ENCODE results near the gene PATL2.

The PATL2 gene

DNA sequence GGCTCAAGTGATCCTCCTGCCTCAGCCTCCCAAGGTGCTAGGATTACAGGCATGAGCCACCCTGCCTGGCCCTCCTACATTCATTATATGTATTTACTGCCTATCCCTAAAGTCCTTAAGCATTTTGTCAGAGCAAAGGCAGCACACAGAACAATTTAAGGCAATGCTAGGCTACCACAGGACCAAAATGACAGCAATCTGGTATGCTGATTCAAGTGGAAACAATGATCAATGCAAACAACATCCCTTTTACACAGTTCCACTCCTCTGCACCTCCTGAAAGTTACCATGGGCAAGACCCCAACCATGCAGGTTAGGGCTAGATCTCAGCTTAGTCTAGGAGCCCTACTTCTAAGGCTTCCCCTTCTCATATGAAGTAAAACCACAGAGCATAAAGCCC lies 87.9 kb downstream of the PATL2 start:
- peaks cover 47% of the 10 kb centered on the region; the same call in 1 of the 2 replicates for H3K36me3 ChIP-seq (ENCODE audit: insufficient read depth, low read length)
- H3K9me3 ChIP-seq (ENCODE audit: insufficient read depth, low read length, severe bottlenecking): no peaks in the 10 kb centered on the region
- no peak for DNase-seq

DNA sequence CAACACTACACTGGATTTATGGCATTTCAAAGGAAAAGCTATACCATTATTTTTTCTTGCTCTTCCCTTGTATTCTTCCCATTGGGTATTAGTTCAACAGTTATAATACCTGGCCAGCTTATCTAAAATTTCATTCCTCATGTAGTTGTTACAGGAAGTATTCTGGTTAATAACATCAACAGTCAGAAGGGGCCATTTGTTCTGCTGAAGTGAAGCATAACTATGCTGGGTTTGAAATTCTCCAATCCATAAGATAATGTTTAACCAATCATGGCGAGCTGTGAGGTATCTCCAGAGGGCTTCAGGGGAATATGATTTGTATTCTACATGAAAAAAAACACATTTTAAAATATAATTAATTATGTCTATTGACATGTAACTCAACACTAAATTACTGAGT lies 91.0 kb downstream of the PATL2 start:
- H3K27me3 ChIP-seq (ENCODE audit: insufficient read depth, low read length, poor library complexity): no peaks in the 10 kb centered on the region
- H3K36me3 ChIP-seq (ENCODE audit: insufficient read depth, low read length): peaks cover 41% of the 10 kb centered on the region; the same call in 1 of the 2 replicates
- no peaks in the 10 kb centered on the region for H3K9me3 ChIP-seq (ENCODE audit: insufficient read depth, low read length, severe bottlenecking)
- no peaks in the 10 kb centered on the region for H3K4me1 ChIP-seq (ENCODE audit: insufficient read depth, low read length)
- no peaks in the 10 kb centered on the region for H4K20me1 ChIP-seq (ENCODE audit: insufficient read depth, low read length)
- H2AFZ ChIP-seq (ENCODE audit: low read depth, low read length): no peak overlapping the region
- ATAC-seq (ENCODE audit: insufficient read depth, low read depth) (no peak), DNase-seq (no peak)
- H3K27ac ChIP-seq (ENCODE audit: low read length): no peak overlapping the region
- TF ChIP-seq, protein P1, sequence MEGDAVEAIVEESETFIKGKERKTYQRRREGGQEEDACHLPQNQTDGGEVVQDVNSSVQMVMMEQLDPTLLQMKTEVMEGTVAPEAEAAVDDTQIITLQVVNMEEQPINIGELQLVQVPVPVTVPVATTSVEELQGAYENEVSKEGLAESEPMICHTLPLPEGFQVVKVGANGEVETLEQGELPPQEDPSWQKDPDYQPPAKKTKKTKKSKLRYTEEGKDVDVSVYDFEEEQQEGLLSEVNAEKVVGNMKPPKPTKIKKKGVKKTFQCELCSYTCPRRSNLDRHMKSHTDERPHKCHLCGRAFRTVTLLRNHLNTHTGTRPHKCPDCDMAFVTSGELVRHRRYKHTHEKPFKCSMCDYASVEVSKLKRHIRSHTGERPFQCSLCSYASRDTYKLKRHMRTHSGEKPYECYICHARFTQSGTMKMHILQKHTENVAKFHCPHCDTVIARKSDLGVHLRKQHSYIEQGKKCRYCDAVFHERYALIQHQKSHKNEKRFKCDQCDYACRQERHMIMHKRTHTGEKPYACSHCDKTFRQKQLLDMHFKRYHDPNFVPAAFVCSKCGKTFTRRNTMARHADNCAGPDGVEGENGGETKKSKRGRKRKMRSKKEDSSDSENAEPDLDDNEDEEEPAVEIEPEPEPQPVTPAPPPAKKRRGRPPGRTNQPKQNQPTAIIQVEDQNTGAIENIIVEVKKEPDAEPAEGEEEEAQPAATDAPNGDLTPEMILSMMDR (IDR thresholded peaks at IDR 0.05; ENCODE audit: borderline replicate concordance, extremely low read depth, low read length, poor library complexity, severe bottlenecking): no peak
- TF ChIP-seq EZH2 (IDR thresholded peaks at IDR 0.05; ENCODE audit: borderline replicate concordance, low read depth, low read length, severe bottlenecking): no peak
- H3K79me2 ChIP-seq (ENCODE audit: insufficient read depth, low read length): no peaks in the 10 kb centered on the region
- no peak overlapping the region for H3K4me2 ChIP-seq (ENCODE audit: insufficient read depth, low read length)
- no peak overlapping the region for H3K9ac ChIP-seq (ENCODE audit: low read depth, low read length)
- H3K4me3 ChIP-seq (ENCODE audit: low read depth in 1 of 2, low read length in 2 of 2): no peak overlapping the region

More for the DNA sequence above, 87.9 kb downstream of the PATL2 start:
- ATAC-seq (ENCODE audit: insufficient read depth, low read depth): no peak
- H3K79me2 ChIP-seq (ENCODE audit: insufficient read depth, low read length): no peaks in the 10 kb centered on the region
- H4K20me1 ChIP-seq (ENCODE audit: insufficient read depth, low read length): no peaks in the 10 kb centered on the region
- H3K27me3 ChIP-seq (ENCODE audit: insufficient read depth, low read length, poor library complexity): no peaks in the 10 kb centered on the region
- no peaks in the 10 kb centered on the region for H3K4me1 ChIP-seq (ENCODE audit: insufficient read depth, low read length)
- no peak overlapping the region for H3K4me3 ChIP-seq (ENCODE audit: low read depth in 1 of 2, low read length in 2 of 2)
- TF ChIP-seq, protein P1 (IDR thresholded peaks at IDR 0.05; ENCODE audit: borderline replicate concordance, extremely low read depth, low read length, poor library complexity, severe bottlenecking): no peak
- no peak for TF ChIP-seq EZH2 (IDR thresholded peaks at IDR 0.05; ENCODE audit: borderline replicate concordance, low read depth, low read length, severe bottlenecking)
- H2AFZ ChIP-seq (ENCODE audit: low read depth, low read length): no peak overlapping the region
- H3K9ac ChIP-seq (ENCODE audit: low read depth, low read length): no peak overlapping the region
- H3K27ac ChIP-seq (ENCODE audit: low read length): no peak overlapping the region
- H3K4me2 ChIP-seq (ENCODE audit: insufficient read depth, low read length): no peak overlapping the region

DNA sequence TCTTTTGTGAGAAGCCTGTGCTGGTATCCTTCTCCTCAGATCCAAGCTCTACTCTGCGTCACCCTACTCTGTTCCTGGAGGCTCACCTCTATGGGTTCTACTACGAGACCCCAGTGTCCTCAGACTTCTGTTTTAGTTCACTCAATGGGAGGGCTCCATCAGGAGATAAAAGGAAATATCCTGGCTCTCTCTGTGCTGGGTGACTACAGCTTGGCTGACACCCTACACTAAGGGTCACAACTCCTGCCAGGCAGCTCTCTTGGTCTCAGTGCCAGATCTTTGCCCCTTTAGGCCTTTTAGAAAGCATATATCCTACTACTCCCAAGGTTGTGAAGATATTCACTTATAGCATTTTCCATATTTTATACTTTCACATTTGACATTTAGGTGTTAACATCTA lies 94.1 kb downstream of the PATL2 start:
- Histone ChIP-seq H3K4me2 (ENCODE audit: insufficient read depth, low read length) (no peak overlapping the region), H3K9ac (ENCODE audit: low read depth, low read length) (no peak overlapping the region), H3K9me3 (ENCODE audit: insufficient read depth, low read length, severe bottlenecking) (no peaks in the 10 kb centered on the region), H3K4me1 (ENCODE audit: insufficient read depth, low read length) (no peaks in the 10 kb centered on the region), H4K20me1 (ENCODE audit: insufficient read depth, low read length) (no peaks in the 10 kb centered on the region), H3K27me3 (ENCODE audit: insufficient read depth, low read length, poor library complexity) (no peaks in the 10 kb centered on the region), H3K79me2 (ENCODE audit: insufficient read depth, low read length) (no peaks in the 10 kb centered on the region), H3K4me3 (ENCODE audit: low read depth in 1 of 2, low read length in 2 of 2) (no peak overlapping the region), H3K27ac (ENCODE audit: low read length) (no peak overlapping the region), H2AFZ (ENCODE audit: low read depth, low read length) (no peak overlapping the region), H3K36me3 (ENCODE audit: insufficient read depth, low read length) (peaks cover 46% of the 10 kb centered on the region; the same call in 1 of the 2 replicates)
- no peak for DNase-seq
- ATAC-seq (ENCODE audit: insufficient read depth, low read depth): no peak
- TF ChIP-seq, protein P1 (IDR thresholded peaks at IDR 0.05; ENCODE audit: borderline replicate concordance, extremely low read depth, low read length, poor library complexity, severe bottlenecking): no peak
- TF ChIP-seq EZH2 (IDR thresholded peaks at IDR 0.05; ENCODE audit: borderline replicate concordance, low read depth, low read length, severe bottlenecking): no peak
